GM10847 (cell line): ENCODE data around the gene PCDHGA2.

Source experiments
- POLR2A ChIP-seq: IDR thresholded peaks from 2 replicates; pipeline ENCODE4 v1.6.1; 2011; ENCODE audit not compliant: insufficient read length; ENCODE audit errors: extremely low read depth

PCDHGA2 gene

DNA sequence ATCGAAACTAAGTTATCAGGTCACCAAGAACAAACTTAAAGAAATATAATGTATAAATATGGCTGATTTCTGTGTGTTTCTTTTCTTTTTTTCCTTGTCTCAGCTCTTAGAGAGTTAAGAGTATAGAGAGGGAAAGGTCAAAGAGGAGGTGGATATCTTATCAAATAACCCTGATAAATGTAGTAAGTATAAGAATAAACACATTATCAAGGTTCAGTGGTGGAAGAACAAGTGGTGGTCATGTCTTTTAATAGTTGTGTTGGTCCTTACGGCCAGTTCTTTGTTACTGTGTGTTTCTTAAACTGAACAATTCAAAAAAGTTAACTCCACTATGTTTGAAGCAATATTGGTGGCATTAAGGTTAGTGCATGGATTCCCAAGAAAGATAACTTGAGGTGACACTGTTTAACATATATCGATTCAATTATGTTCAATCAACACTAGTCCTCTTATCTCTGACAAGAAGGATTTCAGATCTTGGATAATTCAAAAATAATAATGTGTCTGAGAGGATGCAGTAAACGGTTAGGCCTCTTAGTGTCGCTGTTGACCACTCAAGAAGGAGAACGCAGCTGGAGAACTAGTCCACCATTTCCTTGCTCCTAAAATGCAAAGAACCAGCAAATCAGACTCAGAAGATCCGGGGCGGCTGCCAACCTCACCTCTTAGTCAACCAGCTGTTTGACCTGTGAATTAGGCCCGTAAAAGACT is 4.8 kb downstream of the PCDHGA2 start, which contains the start of gene PCDHGA3:
Gene PCDHGA3, plus strand, starts transcription at position 588 of the 711 bp plus-strand sequence. CDS start 205 bp downstream, outside the sequence.
- TF ChIP-seq POLR2A: no peak

GRCh38 chr5:141343953-141344463 is 5.4 kb downstream of the PCDHGA2 start:
- TF ChIP-seq POLR2A: no peak

DNA sequence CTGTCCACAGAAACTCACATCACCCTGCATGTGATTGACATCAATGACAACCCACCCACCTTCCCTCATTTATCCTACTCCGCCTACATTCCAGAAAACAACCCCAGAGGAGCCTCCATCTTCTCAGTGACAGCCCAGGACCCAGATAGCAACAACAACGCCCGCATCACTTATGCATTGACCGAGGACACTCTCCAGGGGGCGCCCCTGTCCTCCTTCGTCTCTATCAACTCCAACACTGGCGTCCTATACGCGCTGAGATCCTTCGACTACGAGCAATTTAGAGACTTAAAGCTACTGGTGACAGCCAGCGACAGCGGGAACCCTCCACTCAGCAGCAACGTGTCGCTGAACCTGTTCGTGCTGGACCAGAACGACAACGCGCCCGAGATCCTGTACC is 6.8 kb downstream of the PCDHGA2 start:
- no peak for TF ChIP-seq POLR2A

DNA sequence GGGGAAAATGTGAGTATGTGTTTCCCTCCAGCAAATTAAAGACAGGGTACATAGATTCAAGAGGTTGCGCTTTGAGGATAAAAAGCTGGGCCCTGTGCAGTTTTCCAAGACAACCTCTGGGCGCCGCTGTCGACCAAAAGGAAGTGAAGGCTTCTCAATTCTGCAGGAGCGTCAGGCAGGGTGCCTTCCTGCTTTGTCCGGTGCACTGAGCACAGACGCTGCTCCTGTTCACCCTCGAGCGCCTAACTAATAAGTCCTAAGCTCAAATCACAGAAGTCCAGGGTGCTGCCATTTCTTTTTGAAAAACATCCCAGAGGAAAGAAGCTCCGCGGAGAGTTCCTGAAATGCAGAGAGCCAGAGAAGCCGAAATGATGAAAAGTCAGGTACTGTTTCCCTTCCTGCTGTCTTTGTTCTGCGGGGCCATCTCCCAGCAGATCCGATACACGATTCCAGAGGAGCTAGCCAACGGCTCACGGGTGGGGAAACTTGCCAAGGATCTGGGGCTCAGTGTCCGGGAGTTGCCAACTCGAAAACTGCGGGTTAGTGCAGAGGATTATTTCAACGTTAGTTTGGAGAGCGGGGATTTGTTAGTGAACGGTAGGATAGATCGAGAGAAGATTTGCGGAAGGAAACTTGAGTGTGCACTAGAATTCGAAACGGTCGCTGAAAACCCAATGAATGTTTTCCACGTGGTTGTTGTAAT is 11.5 kb downstream of the PCDHGA2 start, which contains the start of gene PCDHGB1:
Gene PCDHGB1, plus strand, starts transcription at position 183 of the 703 bp plus-strand sequence. Its CDS starts 162 bp downstream, at position 345.
- TF ChIP-seq POLR2A: no peak

GRCh38 chr5:141351591-141351990 is 13.0 kb downstream of the PCDHGA2 start:
- no peak for TF ChIP-seq POLR2A

GRCh38 chr5:141354900-141355469 is 16.4 kb downstream of the PCDHGA2 start, which contains the start of gene PCDHGA4:
TSS of gene PCDHGA4 (plus strand) at chr5:141355021. CDS start at chr5:141355108, 87 bp downstream.
- no peak for TF ChIP-seq POLR2A

GRCh38 chr5:141355641-141356040 is 17.1 kb downstream of the PCDHGA2 start:
- TF ChIP-seq POLR2A: no peak

GRCh38 chr5:141356133-141356532 is 17.6 kb downstream of the PCDHGA2 start:
- TF ChIP-seq POLR2A: no peak

DNA sequence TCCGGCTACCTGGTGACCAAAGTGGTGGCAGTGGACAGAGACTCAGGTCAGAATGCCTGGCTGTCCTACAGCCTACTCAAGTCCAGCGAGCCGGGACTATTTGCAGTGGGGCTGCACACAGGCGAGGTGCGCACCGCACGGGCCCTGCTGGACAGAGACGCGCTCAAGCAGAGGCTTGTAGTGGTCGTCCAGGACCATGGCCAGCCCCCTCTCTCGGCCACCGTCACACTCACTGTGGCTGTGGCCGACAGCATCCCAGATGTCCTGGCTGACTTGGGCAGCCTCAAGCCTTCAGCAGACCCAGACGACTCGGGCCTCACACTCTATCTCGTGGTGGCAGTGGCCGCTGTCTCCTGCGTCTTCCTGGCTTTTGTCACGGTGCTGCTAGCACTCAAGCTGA is 18.4 kb downstream of the PCDHGA2 start:
- no peak for TF ChIP-seq POLR2A

DNA sequence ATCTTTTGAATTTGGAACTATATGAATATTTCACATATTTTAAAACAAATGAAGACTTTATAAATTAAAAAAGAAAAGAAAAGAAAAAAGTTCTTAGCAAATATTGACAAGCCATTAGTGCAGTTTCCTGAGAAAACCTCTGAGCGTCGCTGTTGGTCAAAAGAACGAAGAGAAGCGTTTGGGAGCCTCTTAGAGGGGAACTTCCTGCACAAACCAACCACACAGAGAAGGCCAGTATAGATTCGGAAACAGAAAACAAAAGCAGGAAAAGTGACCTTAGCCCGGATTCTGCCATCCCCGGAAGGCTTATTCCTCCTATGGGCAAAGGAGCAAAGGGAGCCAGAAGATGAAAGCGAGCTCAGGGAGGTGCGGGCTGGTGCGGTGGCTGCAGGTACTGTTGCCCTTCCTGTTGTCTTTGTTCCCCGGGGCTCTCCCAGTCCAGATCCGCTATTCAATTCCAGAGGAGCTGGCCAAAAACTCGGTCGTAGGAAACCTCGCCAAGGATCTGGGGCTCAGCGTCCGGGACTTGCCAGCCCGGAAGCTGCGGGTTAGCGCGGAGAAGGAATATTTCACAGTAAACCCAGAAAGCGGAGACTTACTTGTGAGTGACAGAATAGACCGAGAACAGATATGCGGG is 21.3 kb downstream of the PCDHGA2 start, which contains the start of gene PCDHGB2:
Gene PCDHGB2, plus strand, starts transcription at position 205 of the 637 bp plus-strand sequence. Its CDS starts 142 bp downstream, at position 347.
- no peak for TF ChIP-seq POLR2A

GRCh38 chr5:141360685-141361084 is 22.1 kb downstream of the PCDHGA2 start:
- TF ChIP-seq POLR2A: no peak

GRCh38 chr5:141362719-141363118 is 24.2 kb downstream of the PCDHGA2 start:
- TF ChIP-seq POLR2A: no peak

GRCh38 chr5:141363952-141364660 is 25.5 kb downstream of the PCDHGA2 start, which contains the start of gene PCDHGA5:
TSS of gene PCDHGA5 (plus strand) at chr5:141364162. CDS start at chr5:141364331, 169 bp downstream.
- no peak for TF ChIP-seq POLR2A
